Amniotic epithelial cell (primary cell): ENCODE measurements around the gene PLAU.
"Not testable (repeated sequence)": the region's sequence is repeated elsewhere in the genome, so short reads cannot be mapped to it uniquely, and the experiment has no call there.

ENCODE experiments used
- DNase-seq: peaks from one replicate; pipeline ENCODE4 v3.0.0-alpha.2; 2010; ENCODE audit warnings: low read depth

PLAU gene

DNA sequence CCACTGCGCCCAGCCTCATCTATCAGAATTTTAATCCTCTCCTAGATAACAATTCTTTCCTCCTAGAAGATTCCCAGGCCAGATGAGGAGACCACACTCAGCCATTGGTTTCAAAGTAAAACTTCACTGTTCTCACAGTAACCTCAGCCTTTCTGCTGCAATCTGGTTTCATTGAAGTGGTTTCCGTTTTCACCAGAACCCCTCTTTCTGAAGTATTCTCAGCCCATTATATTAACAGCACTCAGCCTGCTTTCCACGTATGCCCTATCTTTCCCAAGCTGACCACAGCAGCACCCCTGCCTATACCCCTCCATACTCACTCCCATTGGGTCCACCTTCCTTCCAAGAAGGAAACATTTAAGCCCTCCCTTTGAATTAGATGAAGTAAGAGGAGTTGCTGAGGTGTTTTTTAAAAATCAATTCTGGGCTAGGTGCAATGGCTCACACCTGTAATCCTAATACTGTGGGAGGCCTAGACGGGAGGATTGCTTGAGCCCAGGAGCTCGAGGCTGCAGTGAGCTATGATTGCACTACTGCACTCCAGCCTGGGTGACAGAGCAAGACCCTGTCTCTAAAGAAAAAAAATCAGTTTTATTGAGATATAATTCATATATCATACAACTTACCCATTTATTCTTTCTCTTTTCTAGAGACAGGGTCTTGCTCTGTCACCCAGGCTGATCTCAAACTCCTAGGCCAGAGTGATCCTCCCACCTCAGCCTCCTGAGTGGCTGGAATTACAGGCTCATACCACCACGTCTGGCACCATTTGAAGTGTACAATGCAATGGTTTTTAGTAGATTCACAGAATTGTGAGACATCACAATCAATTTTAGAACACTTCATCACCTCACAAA lies 11.3 kb downstream of the PLAU start:
- peak; percentile 30 for DNase-seq

DNA sequence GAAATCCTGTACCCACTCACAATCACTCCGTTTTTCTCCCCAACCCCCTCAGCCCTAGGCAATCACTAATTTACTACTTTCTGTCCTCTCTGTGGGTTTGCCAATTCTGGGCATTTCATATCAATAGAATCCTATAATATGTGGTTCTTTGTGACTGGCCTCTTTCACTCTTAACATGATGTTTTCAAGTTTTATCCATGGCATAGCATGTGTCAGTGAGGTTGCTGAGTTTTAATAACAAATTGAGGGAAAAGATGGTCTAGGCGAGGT lies 11.9 kb downstream of the PLAU start:
- DNase-seq = no peak

DNA sequence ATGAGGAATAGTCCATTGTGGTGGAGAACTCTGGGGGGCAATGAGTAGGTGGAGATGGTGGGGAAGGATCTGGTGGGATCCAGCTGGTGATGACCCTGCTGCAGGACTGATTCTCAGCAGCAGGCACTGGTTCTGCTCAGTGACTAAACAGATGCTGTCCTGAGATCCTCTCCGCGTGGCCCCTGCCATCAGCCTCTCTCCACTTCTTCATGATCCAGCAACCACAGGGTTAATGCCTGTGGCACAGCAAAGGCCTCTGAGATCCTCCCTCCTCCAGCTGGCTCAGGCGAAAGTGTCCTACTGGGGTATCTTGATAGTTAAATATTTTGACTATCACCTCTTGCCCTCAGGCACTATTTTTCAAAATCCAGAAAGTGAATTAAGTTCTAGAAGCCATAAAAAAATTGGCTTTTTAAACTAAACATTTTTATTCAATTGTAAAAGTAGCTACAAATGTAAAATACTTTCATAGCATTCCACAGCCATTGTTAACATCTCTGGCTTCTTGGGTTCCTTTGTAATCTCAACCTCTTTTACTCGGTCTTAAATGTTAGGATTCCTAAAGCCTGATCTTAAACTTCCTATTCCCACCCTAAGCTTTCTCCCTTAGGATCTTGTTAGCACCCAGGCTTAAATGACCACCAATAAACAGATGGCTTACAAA lies 13.1 kb downstream of the PLAU start:
- DNase-seq = no peak

DNA sequence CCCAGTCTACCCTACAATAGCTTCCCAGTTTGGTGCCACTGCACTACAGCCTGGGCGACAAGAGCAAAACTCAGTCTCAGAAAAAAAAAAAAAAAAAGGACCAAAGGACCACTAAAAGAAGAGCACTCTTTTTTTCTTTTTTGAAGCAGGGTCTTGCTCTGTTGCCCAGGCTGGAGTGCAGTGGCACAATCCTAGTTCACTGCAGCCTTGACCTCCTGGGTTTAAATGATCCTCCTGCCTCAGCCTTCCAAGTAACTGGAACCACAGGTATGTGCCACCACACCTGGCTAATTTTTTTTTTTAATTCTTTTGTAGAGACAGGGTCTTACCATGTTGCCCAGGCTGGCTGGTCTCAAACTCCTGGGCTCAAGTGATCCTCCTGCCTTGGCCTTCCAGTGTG lies 14.0 kb downstream of the PLAU start:
- DNase-seq = no peak

DNA sequence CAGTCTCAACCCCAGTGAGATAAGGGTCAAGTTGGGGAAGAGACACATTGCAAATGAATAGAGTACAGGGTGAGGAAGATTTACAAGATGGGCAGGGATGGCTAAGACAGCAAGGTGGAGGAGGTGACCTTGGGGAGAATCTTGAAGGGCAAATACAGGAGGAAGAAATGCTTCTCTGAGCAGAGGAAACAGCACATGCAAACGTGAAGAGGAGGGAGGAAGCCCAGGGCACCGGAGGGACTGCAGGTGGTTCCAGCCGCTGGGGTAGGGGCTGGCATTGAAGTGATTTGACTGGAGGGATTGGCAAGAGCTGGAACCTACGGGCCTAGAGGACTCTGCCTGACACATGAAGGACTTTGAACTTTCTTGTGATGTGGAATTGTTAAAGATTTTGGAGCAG lies 14.6 kb downstream of the PLAU start:
- no peak for DNase-seq

DNA sequence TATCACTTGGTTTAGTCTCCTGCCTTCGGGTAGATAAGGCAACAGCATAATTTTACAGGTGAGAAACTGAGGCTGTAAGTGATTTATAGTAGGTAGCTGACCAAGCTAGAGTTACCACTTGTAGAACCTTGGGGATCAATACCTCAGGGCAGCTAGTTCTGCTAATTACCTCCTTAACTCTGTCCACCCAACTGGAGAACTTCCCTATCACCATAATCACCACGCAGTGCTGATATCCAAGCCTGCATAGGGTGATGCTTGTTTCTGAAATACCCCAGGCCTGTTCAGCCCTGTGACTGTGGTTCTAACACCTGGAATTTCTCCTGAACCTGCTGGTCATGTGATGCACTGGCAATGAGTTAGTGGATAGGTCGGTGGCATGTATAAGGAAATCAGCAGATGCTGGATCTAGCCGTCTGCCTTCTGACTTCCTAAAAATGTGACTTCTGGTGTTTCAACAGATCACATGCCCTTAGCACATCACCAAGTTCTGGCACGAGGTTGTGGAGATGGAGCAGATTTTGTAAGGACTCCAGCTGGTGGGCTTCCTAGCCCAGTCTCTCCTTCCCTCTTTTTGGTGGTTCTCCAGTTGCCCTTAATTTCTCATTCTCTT lies 15.3 kb downstream of the PLAU start:
- no peak for DNase-seq

DNA sequence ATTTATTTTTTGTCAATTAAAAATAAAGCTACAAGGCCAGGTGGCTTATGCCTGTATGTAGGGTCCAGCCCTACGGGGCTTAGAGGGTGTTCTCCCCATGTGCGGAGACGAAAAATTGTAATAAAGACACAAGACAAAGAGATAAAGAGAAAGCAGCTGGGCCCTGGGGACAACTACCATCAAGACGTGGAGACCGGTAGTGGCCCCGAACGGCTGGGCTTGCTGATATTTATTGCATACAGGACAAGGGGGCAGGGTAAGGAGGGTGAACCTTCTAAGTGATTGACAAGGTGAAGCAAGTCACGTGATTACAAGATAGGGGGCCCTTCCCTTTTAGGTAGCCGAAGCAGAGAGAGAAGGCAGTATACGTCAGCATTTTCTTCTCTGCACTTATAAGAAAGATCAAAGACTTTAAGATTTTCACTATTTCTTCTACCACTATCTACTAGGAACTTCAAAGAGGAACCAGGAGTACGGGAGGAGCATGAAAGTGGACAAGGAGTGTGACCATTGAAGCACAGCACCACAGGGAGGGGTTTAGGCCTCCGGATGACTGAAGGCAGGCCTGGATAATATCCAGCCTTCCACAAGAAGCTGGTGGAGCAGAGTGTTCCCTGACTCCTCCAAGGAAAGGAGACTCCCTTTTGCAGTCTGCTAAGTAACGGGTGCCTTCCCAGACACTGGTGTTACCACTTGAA lies 19.8 kb downstream of the PLAU start:
- DNase-seq = not testable (repeated sequence)

DNA sequence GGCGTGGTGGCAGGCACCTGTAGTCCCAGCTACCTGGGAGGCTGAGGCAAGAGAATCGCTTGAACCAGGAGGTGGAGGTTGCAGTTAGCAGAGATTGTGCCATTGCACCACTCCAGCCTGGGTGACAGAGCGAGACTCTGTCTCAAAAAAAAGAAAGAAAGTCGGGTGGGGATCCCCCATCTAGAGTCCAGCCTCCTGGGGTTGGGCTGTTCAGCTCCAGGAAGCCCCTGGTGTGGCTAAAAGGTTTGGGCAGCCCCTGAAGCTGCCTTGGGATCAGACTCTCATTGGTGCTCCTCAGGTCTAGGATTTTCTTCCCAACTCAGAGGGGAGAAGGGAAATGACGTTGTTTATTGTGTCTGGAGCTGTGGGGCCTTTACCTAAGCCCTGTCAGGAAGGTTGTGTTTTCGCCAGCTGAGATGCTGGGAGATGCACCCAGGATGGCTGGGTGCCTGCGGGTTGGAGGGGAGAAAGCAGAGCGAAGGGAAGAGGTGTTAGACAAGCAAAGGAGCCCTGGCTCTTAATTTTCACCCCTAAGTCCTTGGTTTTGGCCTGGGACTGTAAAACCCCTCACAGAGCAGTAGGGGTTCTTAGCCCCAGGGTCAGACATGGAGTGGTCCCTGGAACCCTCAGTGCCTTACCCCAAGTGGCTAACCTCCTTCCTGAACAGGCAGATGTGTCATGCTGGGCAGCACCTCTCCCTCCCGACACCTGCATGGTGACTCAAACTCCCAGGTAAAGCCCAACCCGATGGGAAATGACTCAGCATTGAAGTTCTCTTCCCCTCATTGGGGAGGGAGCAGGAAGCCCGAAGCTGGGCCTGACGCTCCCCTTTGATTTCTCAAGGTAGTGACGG lies 21.1 kb downstream of the PLAU start:
- DNase-seq = peak; percentile 21

DNA sequence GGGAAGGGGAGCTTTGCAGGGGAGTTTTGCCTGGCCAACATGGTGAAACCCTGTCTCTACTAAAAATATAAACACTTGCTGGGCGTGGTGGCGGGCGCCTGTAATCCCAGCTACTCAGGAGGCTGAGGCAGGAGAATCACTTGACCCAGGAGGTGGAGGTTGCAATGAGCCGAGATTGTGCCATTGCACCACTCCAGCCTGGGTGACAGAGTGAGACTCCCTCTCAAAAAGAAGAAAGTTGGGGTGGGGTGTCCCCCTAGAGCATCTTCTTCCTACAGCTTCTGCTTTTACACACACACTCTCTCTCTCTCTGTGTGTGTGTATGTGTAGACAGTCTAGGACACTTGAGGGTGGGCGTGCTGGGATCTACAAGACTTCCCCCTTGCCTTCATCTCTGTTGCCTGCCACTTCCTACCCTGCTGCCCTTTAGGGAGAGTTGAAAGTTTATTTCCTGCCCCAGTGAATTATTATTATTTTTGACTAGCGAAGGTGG lies 21.7 kb downstream of the PLAU start:
- DNase-seq = no peak

DNA sequence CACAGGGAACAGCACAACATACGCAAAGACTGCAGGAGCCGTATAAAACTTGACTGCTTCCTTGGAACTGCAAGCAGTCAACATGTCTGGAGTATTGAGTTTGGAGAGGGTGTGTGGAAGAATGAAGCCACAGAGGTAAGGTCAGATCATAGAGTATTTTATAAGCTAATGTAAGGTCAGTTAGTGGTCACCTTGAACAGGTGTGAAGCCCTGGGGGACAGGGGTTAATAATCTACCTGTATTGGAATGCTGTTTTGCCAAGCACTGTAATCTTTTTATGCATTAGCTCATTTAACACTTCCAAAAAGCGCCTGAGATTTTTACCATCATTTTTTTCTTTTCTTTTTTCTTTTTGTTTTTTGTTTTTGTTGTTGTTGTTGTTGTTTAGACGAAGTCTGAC lies 23.1 kb downstream of the PLAU start:
- DNase-seq = no peak

DNA sequence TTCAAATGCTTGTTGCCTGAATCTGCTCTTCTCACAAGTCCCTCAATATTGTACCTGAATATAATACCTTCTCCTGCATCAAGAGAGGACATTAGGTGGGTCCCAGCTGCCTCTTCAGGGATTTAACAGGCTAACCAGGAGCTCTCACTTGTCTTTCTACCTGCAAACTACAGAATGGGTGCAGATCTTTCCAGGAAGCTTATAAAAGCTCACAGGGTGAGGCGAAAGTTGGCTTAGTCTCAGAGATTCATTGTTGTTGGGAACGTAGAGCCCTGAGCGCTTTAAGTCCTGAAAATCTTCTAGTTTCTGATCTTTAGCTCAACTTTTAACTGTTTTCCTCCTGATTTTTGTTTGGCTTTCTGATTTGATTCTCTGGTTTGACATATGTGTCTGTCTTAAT lies 25.0 kb downstream of the PLAU start:
- no peak for DNase-seq

DNA sequence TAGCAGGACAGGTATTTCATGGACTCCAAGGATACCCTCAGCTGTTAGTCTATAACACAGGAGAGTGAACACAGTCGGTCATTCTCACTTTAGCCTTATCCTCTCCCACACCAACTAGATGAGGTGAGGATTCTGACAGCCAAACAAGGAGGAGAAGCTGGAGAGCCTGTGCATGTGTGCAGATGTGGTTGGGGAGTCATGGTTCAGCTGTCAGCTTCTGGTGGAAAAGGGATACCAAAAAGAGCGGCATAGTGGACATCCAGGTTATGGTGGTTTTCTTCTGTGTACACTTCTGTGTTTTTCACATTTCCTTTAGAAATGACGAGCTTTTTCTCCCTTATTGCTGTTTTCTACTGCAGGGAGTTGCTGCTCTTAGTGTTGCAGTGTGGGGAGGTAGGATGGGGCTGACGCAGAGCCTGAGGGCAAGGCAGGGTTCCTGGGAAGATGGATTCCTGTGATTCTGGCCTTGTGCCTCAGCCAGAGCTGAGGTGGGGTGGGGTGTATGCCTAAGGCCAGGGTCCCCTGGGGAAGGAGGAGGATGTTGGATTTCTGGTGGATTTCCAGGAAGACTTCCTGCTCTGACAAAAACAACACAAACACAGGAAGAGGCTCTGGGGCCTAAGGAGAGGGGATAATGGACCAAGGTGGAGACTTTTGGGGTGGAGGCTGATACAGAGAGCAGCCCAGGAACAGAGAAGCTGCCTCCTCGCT lies 26.6 kb downstream of the PLAU start:
- no peak for DNase-seq

DNA sequence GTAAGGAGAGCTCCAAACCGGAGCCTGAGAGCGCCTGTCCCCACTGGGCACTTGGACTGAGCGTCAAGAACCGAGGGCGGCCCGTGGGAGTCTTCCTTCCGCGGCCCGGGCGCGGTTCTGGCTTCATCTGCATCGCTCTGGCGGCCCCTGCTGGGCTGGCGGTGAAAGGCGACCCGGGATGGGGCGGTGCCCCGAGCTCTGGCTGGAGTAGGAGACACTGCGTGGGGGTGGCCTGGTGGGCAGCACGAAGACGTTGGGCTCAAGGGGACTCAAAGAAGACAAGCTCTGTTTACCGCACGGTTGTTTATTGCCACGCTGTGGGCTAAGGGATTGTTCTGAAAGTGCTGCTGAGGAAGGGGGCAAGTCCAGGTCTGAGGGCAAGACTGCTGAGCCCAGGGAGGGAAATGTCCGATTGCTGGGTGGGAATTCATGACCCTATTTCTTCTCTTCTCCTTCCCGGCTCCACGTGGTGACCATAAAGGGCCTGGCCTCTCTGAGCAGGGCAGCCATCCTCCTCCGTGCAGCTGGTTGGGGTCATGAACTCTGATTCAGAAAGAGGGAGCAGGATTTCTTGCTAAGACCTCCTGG lies 29.8 kb downstream of the PLAU start:
- peak; percentile 53 for DNase-seq

DNA sequence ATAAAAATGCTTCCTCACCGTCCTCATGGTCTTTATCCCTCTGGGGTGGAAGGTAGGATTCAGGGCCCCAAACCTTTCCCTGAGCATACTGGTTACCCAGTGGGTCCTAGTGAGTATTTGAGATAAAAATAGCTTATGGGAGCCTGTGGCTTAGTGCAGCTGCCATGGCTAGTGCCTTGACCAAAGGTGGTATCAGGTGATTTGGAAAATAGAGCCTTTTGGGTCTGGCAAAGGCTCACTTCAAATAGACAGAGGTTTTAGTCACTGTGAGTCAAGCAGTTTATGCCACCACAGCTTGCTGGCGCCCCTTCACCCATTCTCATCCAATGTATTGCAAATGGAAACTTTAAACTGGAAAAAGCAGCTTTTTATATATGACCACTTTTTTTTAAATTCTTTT lies 30.4 kb downstream of the PLAU start:
- no peak for DNase-seq

DNA sequence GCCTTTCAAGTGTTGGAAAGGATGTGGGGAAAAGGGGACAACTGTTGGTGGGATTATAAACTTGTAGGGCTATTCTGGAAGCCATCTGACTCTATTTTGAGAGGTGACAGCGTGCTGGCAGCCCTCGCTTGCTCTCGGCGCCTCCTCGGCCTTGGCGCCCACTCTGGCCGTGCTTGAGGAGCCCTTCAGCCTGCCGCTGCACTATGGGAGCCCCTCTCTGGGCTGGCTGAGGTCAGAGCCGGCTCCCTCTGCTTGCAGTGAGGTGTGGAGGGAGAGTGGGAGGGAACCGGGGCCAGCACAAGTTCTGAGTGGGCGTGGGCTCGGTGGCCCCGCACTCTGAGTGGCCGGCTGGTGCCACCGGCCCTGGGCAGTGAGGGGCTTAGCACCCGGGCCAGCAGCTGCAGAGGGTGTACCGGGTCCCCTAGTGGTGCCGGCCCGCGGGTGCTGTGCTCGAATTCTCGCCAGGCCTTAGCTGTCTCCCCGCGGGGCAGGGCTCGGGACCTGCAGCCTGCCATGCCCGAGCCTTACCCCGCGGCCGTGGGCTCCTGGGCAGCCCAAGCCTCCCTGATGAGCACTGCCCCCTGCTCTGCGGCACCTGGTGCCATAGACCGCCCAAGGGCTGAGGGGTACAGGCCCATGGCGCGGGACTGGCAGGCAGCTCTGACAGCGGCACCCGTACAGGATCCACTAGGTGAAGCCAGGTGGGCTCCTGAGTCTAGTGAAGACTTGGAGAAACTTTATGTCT lies 33.6 kb downstream of the PLAU start:
- no peak for DNase-seq

DNA sequence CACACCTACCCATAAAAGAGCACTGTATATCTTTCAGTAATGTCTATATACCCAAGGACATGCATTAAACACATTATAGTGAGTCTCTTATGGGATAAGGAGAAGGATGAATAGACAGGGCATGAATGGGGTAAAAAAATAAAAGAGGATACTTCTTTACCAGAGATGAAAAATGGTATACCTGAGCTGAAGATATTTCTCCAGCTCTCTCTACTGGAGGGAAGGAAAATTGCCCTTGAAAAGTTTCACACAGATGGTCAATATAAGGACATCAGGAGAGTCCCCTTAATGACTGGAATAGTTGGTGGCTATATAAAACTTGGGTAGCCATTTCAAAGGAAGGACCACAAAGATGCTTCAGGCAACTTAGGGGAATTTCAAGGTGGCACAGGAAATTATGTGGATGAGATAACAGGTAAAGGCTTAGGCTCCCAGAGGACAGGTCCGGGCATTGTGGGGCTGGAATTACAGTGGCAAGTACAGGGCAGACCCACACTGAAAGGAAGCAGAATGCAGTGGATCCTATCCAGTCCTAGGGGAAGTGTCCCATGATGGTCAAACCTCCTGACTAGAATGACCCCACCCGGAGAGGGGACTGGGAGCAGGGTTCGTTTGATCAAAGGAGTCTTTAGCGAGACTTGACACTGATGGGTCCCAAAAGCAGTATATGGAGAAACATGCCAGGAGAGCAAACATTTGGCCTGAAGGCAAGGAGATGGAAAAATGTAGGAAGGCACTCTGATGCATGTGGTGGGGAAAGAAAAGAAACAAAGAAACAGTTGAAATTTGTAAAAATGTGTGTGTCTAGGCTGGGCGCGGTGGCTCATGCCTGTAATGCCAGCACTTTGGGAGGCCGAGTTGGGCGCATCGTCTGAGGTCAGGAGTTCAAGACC lies 35.6 kb downstream of the PLAU start:
- DNase-seq = no peak

DNA sequence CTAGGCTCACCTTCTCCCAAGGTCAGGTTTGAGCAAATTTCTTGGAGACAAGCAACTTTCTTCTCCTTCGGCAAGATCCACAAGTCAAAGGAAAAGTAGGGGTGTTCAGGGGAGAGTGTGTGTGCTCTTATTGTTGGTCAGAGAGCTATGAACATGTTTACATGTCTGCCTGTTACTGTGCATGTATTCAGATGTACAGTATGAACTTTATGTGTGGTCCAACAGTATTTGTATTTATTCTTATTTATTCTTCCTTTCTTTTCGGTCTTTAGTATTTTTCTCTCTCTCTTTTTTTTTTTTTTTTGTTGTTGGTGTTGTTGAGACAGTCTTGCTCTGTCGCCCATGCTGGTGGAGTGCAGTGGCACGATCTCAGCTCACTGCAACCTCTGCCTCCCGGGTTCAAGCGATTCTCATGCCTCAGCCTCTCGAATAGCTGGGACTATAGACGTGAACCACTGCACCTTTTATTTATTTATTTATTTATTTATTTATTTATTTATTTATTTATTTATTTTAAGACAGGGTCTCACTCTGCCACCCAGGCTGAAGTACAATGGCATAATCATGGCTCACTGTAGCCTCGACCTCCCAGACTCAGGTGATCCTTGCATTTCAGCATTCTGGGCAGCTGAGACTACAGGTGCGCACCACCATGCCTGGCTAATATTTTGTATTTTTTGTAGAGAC lies 38.2 kb downstream of the PLAU start:
- no peak for DNase-seq
